GM10266 (cell line): ENCODE data around the gene RHBDL1.

Source experiments
- DNase-seq: peaks from one replicate; pipeline ENCODE4 v3.0.0; 2012; ENCODE audit errors: extremely low spot score
- TF ChIP-seq, protein P1 (sequence below): IDR thresholded peaks from 2 replicates; pipeline ENCODE4 v1.5.1; 2012; ENCODE audit warnings: mild to moderate bottlenecking, low read depth; ENCODE audit not compliant: control insufficient read depth, insufficient read depth; ENCODE audit errors: missing control alignments

Gene RHBDL1

DNA sequence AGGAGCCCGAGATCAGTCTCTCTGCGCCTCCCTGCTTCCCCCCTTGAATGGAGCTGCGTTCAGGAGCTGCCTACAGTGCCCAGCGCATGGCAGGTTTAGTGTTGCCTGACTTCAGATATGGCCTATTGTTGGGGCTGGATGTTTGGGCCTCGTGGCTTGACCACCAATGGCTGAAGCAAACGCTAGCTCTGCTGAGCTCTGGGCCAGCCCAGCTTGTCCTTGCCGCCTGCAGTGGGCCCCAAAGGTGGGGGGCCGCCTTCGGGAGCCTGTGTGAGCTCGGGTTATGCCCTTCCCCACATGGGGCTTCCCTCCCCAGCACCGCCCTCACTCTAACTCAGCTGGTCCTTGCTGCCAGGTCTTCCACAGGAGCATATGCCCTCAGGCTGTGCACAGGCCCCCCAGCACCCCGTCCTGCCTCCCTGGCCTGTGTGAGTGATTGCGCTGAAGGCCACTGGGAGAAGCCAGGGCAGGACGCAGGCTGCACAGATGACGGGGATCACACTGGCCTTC lies 37.4 kb upstream of the RHBDL1 start:
- no peak for DNase-seq
- TF ChIP-seq, protein P1, sequence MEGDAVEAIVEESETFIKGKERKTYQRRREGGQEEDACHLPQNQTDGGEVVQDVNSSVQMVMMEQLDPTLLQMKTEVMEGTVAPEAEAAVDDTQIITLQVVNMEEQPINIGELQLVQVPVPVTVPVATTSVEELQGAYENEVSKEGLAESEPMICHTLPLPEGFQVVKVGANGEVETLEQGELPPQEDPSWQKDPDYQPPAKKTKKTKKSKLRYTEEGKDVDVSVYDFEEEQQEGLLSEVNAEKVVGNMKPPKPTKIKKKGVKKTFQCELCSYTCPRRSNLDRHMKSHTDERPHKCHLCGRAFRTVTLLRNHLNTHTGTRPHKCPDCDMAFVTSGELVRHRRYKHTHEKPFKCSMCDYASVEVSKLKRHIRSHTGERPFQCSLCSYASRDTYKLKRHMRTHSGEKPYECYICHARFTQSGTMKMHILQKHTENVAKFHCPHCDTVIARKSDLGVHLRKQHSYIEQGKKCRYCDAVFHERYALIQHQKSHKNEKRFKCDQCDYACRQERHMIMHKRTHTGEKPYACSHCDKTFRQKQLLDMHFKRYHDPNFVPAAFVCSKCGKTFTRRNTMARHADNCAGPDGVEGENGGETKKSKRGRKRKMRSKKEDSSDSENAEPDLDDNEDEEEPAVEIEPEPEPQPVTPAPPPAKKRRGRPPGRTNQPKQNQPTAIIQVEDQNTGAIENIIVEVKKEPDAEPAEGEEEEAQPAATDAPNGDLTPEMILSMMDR: no peak

DNA sequence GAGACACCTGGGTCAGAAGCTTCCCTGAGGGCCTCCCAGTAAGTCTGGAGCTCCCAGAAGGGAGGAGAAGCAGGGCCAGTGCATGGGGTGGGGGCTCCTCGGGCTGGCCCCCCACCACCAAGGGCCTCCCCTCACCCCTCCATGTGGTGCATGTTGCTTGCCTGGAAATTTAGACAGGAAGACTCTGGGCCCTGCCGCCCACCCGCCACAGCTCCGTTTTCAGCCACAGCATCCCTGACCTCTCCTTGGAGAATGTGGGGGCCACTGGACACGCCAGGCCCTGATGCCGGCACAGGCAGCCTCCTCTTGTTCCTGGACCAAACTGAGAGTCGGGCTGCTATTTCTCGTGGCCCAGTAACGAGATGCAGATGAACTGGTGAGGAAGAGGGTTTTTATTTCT lies 36.6 kb upstream of the RHBDL1 start:
- DNase-seq: no peak
- TF ChIP-seq, protein P1: no peak

DNA sequence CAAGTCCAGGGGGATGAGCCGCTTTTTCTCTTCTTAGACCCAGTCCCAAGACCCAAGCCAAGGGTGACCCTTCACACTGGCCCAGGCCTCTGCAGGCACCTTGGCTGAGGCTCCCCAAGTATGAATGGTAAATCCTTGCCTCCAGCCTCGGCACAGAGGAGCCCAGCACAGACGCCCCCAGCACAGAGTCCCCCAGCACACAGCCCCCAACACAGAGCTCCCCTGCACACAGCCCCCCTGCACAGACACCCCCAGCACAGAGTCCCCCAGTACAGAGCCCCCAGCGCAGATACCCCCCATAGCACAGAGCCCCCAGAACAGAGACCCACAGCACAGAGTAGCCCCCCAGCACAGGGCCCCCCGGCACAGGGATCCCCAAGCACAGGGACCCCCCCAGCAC lies 34.9 kb upstream of the RHBDL1 start:
- TF ChIP-seq, protein P1: no peak
- DNase-seq: no peak

DNA sequence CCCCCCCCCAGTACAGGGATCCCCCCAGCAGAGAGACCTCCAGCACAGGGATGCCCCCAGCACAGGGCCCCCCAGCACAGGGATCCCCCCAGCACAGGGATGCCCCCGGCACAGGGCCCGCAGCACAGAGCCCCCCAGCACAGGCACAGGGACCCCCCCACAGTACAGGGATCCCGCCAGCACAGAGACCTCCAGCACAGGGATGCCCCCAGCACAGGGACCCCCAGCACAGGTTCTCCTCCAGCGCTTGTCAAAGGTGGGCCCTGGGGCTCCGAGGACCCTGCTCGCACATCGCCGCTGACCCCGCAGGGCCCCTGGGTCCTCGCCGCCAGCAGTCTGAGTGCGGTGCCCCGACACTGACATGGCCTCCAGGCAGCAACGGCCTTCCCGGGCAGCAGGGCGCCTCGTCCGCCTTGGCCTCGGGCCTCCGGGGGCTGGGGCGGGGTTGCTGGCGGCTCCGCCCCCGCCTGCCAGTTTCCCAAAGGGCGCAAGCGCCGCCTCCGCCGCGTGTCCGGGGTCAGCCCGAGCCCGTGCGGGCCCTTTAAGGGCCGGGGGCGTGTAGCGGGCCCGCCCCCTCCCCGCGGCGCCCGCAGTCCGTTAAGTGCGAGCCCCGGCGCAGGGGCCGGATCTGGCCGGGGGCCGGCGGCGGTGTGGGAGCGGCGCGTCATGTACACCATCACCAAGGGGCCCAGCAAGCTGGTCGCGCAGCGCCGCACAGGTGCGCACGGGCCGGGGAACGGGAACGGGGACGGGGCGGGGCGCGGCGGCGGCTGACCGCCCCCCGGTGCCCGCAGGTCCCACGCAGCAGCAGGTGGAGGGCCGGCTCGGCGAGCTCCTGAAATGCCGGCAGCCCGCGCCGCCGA lies 33.9 kb upstream of the RHBDL1 start, which contains the start of gene MCRIP2:
TSS of gene MCRIP2 (plus strand) at position 503 of the 863 bp plus-strand sequence. CDS start at position 667, 164 bp downstream.
- TF ChIP-seq, protein P1: no peak

DNA sequence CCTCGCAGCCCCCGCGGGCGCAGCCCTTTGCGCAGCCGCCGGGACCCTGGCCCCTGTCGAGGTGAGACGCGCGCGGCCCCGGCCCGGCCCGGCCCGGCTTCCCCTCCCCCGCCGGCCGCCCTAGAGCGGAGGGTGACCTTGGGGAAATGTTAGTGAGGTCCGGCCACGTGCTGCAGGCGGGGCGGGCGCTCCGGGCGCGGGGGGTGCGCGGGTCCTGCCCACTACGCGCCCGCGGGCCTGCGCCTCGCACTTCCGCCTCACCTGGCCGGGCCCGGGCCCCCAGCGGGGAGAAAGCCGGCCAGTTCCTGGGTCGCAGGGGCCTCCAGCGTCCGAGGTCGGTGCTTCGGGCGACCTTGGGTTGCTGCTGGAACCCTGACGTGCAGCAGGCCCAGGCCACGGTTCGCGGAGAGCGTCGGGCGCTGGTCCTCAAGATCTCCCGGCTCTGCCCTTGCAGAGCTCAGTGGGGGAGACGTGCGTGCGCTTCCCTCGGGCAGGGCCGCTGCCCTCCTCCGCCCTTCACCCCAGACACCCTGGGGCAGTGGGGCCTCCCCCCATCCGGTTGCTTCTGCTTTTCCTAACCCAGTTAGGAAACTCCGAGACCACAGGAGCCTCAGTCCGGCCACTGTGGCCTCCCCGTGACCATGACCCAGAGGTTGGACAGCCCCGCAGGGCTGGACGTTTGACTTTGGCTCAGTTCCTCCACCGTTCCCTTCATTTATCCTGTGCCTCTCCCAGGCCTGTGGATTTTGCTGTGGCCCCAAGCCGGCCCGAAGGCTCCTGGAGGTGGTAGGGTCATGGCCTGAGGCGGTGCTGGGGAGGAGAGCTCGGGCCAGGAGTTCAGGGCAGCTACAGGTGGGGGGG lies 33.1 kb upstream of the RHBDL1 start:
- peak; percentile 76 for DNase-seq
- TF ChIP-seq, protein P1: no peak

More for the DNA sequence above, 33.9 kb upstream of the RHBDL1 start, which contains the start of gene MCRIP2:
- peak; percentile 97 for DNase-seq

DNA sequence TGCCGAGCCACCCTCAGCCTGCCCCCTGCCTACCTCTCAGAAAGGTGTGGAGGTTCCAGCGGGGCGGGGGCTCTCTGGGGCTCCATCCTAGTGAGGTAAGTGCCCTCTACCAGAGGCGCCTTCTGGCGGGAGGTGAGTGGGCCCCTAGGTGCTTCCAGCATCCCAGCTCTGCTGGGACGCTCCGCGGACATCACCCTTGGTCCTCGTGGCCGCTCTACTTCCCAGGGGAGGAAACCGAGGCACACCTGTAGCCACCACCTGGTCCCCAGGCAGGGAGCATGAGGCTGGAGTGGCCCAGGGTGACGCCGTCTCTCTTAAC lies 32.5 kb upstream of the RHBDL1 start:
- TF ChIP-seq, protein P1: no peak
- DNase-seq: no peak

DNA sequence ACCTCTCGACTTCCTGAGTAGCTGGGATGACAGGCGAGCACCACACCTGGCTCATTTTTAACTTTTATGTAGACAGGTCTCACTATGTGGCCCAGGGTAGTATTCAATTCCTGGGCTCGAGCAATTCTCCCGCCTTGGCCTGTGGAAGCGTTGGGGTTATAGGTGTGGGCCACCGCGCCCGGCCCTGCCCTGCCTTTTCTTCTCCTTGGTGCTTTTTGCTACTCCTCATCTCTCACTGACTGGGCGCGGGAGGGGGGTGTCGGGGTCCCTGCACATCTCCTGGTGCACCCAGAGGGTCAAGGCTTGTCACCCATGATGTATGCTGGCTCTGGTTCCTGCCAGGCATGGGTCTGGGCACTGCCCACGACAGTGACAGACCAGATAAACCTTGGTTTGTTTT lies 30.9 kb upstream of the RHBDL1 start:
- DNase-seq: no peak
- TF ChIP-seq, protein P1: no peak
